ENCODE data around the gene GPC6.

Gene GPC6

DNA sequence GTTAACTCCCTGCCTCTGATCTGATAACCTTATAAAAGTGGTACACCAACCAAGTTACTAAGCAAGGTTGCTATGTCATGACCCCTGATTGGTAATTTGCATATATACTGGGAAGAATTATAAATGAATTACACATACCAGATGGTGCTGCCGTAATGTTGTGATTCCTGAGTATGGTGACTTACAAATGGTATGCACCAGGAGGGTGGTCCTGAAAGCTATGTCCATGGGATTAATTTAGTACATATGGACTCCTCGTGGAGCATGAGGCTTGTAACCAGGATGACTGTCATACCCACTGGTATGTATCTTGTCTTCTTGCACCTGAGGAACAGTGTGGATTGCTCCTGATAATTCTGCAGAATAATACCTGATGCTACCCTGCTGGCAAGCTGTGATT is 240.6 kb downstream of the GPC6 start:
- Histone ChIP-seq H3K9me3 (ENCODE audit: insufficient read depth, low read length) (no peaks in the 10 kb centered on the region), H3K36me3 (ENCODE audit: low read length) (no peaks in the 10 kb centered on the region), H2AFZ (ENCODE audit: low read depth, low read length, severe bottlenecking) (no peak overlapping the region), H3F3A (ENCODE audit: insufficient read depth) (no peaks in the 10 kb centered on the region), H3K4me3 (ENCODE audit: insufficient read depth, low read length, poor library complexity, severe bottlenecking) (no peak overlapping the region), H3K9ac (ENCODE audit: low read length) (no peak overlapping the region), H3K79me2 (ENCODE audit: insufficient read depth, low read length) (no peaks in the 10 kb centered on the region), H4K20me1 (ENCODE audit: low read depth, low read length) (no peaks in the 10 kb centered on the region), H3K9me2 (replicated peaks; ENCODE audit: insufficient read depth, low read length) (no peaks in the 10 kb centered on the region), H3K27ac (ENCODE audit: low read depth, low read length) (no peak overlapping the region), H3K27me3 (ENCODE audit: low read length) (no peaks in the 10 kb centered on the region), H3K4me2 (ENCODE audit: low read depth, low read length, poor library complexity, severe bottlenecking) (no peak overlapping the region)
- TF ChIP-seq EZH2phosphoT487 (conservative IDR thresholded peaks at IDR 0.05; ENCODE audit: low read length), result no peak
- TF ChIP-seq, protein P1, sequence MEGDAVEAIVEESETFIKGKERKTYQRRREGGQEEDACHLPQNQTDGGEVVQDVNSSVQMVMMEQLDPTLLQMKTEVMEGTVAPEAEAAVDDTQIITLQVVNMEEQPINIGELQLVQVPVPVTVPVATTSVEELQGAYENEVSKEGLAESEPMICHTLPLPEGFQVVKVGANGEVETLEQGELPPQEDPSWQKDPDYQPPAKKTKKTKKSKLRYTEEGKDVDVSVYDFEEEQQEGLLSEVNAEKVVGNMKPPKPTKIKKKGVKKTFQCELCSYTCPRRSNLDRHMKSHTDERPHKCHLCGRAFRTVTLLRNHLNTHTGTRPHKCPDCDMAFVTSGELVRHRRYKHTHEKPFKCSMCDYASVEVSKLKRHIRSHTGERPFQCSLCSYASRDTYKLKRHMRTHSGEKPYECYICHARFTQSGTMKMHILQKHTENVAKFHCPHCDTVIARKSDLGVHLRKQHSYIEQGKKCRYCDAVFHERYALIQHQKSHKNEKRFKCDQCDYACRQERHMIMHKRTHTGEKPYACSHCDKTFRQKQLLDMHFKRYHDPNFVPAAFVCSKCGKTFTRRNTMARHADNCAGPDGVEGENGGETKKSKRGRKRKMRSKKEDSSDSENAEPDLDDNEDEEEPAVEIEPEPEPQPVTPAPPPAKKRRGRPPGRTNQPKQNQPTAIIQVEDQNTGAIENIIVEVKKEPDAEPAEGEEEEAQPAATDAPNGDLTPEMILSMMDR (IDR thresholded peaks at IDR 0.05; ENCODE audit: insufficient read depth, low read length, poor library complexity, severe bottlenecking), result no peak

DNA sequence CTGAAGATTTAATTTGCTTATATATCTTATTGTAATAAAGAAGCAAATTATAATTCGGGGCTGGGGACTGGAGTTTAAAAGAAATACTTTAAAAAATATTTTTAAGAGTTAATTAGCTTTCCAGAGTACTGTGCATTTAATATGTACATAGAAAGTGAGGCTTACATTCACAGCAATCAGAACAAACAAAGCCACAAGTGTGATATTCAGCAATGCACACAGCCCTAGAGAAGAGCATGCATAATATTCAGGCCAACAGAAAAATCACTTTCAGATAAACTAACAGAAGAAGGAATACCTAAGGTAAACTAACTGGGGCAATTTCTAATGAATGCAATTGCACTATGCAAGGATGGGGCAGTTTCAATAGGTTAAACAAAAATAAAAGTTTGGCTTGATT is 241.8 kb downstream of the GPC6 start:
- Histone ChIP-seq H3K27me3 (ENCODE audit: low read length) (no peaks in the 10 kb centered on the region), H3K9me3 (ENCODE audit: insufficient read depth, low read length) (0 out of 2 replicates have a peak, but pooled peaks cover 3% of the 10 kb centered on the region), H3K36me3 (ENCODE audit: low read length) (no peaks in the 10 kb centered on the region), H3K4me3 (ENCODE audit: insufficient read depth, low read length, poor library complexity, severe bottlenecking) (no peak overlapping the region), H3K4me2 (ENCODE audit: low read depth, low read length, poor library complexity, severe bottlenecking) (no peak overlapping the region), H3K9ac (ENCODE audit: low read length) (no peak overlapping the region), H4K20me1 (ENCODE audit: low read depth, low read length) (no peaks in the 10 kb centered on the region), H3F3A (ENCODE audit: insufficient read depth) (no peaks in the 10 kb centered on the region), H3K27ac (ENCODE audit: low read depth, low read length) (no peak overlapping the region), H3K79me2 (ENCODE audit: insufficient read depth, low read length) (no peaks in the 10 kb centered on the region), H2AFZ (ENCODE audit: low read depth, low read length, severe bottlenecking) (no peak overlapping the region), H3K9me2 (replicated peaks; ENCODE audit: insufficient read depth, low read length) (no peaks in the 10 kb centered on the region)
- TF ChIP-seq, protein P1 (IDR thresholded peaks at IDR 0.05; ENCODE audit: insufficient read depth, low read length, poor library complexity, severe bottlenecking), result no peak
- TF ChIP-seq EZH2phosphoT487 (conservative IDR thresholded peaks at IDR 0.05; ENCODE audit: low read length), result no peak

DNA sequence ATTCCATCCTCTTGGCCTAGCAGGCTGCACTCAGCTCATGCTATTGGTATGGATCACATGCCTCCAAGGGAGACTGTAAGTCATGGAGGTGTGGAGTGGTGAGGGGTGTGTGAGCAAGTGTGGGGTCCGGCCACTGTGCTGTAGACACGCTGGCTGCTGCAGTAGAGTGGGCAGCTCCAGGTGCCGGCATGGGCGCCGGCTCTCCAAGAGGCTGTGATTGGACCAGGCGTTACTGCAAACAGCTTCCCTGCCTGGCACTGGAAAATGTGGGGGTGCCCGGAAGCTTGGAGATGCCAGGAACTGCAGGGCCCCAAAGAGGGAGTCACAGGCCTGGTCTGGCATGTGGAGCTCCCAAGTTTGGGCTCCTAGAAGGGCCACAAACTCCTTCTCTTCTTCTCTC is 245.7 kb downstream of the GPC6 start:
- Histone ChIP-seq H3K4me2 (ENCODE audit: low read depth, low read length, poor library complexity, severe bottlenecking) (no peak overlapping the region), H3K9me2 (replicated peaks; ENCODE audit: insufficient read depth, low read length) (no peaks in the 10 kb centered on the region), H2AFZ (ENCODE audit: low read depth, low read length, severe bottlenecking) (no peak overlapping the region), H3K27me3 (ENCODE audit: low read length) (no peaks in the 10 kb centered on the region), H3K9me3 (ENCODE audit: insufficient read depth, low read length) (0 out of 2 replicates have a peak, but pooled peaks cover 3% of the 10 kb centered on the region), H3K79me2 (ENCODE audit: insufficient read depth, low read length) (no peaks in the 10 kb centered on the region), H3K27ac (ENCODE audit: low read depth, low read length) (no peak overlapping the region), H3K9ac (ENCODE audit: low read length) (no peak overlapping the region), H3K36me3 (ENCODE audit: low read length) (no peaks in the 10 kb centered on the region), H3F3A (ENCODE audit: insufficient read depth) (no peaks in the 10 kb centered on the region), H3K4me3 (ENCODE audit: insufficient read depth, low read length, poor library complexity, severe bottlenecking) (no peak overlapping the region), H4K20me1 (ENCODE audit: low read depth, low read length) (no peaks in the 10 kb centered on the region)
- TF ChIP-seq, protein P1 (IDR thresholded peaks at IDR 0.05; ENCODE audit: insufficient read depth, low read length, poor library complexity, severe bottlenecking), result no peak
- no peak for TF ChIP-seq EZH2phosphoT487 (conservative IDR thresholded peaks at IDR 0.05; ENCODE audit: low read length)
